Liver (tissue), 9 donors: ENCODE results near the gene TRIM72. TPM values are rescaled to one million over a fixed set of nuclear protein-coding genes. Genes with fewer than 3 reads are reported as not detected.

Experiments
- DNase-seq: peaks from one replicate; pipeline ENCODE4 v3.0.0-alpha.2; 2017; ENCODE audit warnings: low spot score
- H3K27ac ChIP-seq, 2 donors: one replicate each; pipeline ENCODE4 v1.7.0; 2013; ENCODE audit warnings: inconsistent platforms in 2 of 2, low read length in 2 of 2, control low read depth in 1 of 2, low read depth in 1 of 2, mild to moderate bottlenecking in 1 of 2
- H3K27me3 ChIP-seq, 4 donors: one replicate each; pipeline versions ENCODE4 v1.6.1 to v1.7.0; 2013; ENCODE audit warnings: low read length in 3 of 4, inconsistent platforms in 1 of 4, mild to moderate bottlenecking in 1 of 4, moderate library complexity in 1 of 4; ENCODE audit not compliant: control insufficient read depth in 4 of 4, insufficient read depth in 4 of 4
- H3K36me3 ChIP-seq, 4 donors: one replicate each; pipeline versions ENCODE4 v1.6.1 to v1.7.0; 2013; ENCODE audit warnings: low read length in 3 of 4, mild to moderate bottlenecking in 3 of 4, low read depth in 1 of 4, moderate library complexity in 1 of 4; ENCODE audit not compliant: control insufficient read depth in 4 of 4, insufficient read depth in 3 of 4
- H3K4me1 ChIP-seq, 4 donors: one replicate each; pipeline versions ENCODE4 v1.6.1 to v1.7.0; 2013; ENCODE audit warnings: low read length in 3 of 4, mild to moderate bottlenecking in 3 of 4, moderate library complexity in 1 of 4; ENCODE audit not compliant: control insufficient read depth in 4 of 4, insufficient read depth in 4 of 4
- H3K4me3 ChIP-seq, 3 donors: one replicate each; pipeline versions ENCODE4 v1.6.1 to v1.7.0; 2013; ENCODE audit warnings: low read length in 3 of 3, control low read depth in 1 of 3, low read depth in 1 of 3, mild to moderate bottlenecking in 1 of 3
- H3K9ac ChIP-seq, 2 donors: one replicate each; pipeline ENCODE4 v1.7.0; 2013; ENCODE audit warnings: low read length in 2 of 2, mild to moderate bottlenecking in 2 of 2, moderate library complexity in 2 of 2, control low read depth in 1 of 2, low read depth in 1 of 2
- H3K9me3 ChIP-seq, 4 donors: one replicate each; pipeline versions ENCODE4 v1.6.1 to v1.7.0; 2013; ENCODE audit warnings: low read length in 3 of 4; ENCODE audit not compliant: control insufficient read depth in 4 of 4
- ATF3 ChIP-seq: IDR thresholded peaks from 2 replicates; pipeline ENCODE4 v1.6.1; 2016; ENCODE audit warnings: antibody characterized with exemption
- CTCF ChIP-seq: fragments of 150-350 bp; IDR thresholded peaks from 2 replicates; pipeline ENCODE4 v1.5.1; 2017; ENCODE audit warnings: improper control_type of control experiment, low read depth, low read length; ENCODE audit not compliant: missing input control
- EGR1 ChIP-seq, 2 donors: IDR thresholded peaks; 2 replicates each; pipeline ENCODE4 v1.6.1; 2016 to 2018; ENCODE audit warnings: antibody characterized with exemption in 2 of 2, low read depth in 2 of 2
- FOXA1 ChIP-seq: IDR thresholded peaks from 2 replicates; pipeline ENCODE4 v1.6.1; 2016; ENCODE audit warnings: antibody characterized with exemption
- FOXA2 ChIP-seq: IDR thresholded peaks from 2 replicates; pipeline ENCODE4 v1.6.1; 2016; ENCODE audit warnings: antibody characterized with exemption
- GABPA ChIP-seq, 2 donors: IDR thresholded peaks in 1 of 2; conservative IDR thresholded peaks in 1 of 2; 2 replicates each; pipeline ENCODE4 v1.6.1; 2016; ENCODE audit warnings: antibody characterized with exemption in 2 of 2, mild to moderate bottlenecking in 1 of 2, moderate library complexity in 1 of 2
- HNF4G ChIP-seq: IDR thresholded peaks from 2 replicates; pipeline ENCODE4 v1.6.1; 2016; ENCODE audit warnings: antibody characterized with exemption
- JUND ChIP-seq, 2 donors: IDR thresholded peaks; 2 replicates each; pipeline ENCODE4 v1.6.1; 2016; ENCODE audit warnings: antibody characterized with exemption in 2 of 2
- MAX ChIP-seq: IDR thresholded peaks from 2 replicates; pipeline ENCODE4 v1.6.1; 2016; ENCODE audit warnings: antibody characterized with exemption
- NR2F2 ChIP-seq: IDR thresholded peaks from 2 replicates; pipeline ENCODE4 v1.6.1; 2016; ENCODE audit warnings: antibody characterized with exemption
- RXRA ChIP-seq, 2 donors: IDR thresholded peaks; 2 replicates each; pipeline ENCODE4 v1.6.1; 2017 to 2018; ENCODE audit warnings: antibody characterized with exemption in 2 of 2, mild to moderate bottlenecking in 1 of 2
- SP1 ChIP-seq: IDR thresholded peaks from 2 replicates; pipeline ENCODE4 v1.6.1; 2018; ENCODE audit warnings: antibody characterized with exemption, mild to moderate bottlenecking
- TAF1 ChIP-seq: conservative IDR thresholded peaks from 2 replicates; pipeline ENCODE4 v1.6.1; 2016; ENCODE audit warnings: antibody characterized with exemption, mild to moderate bottlenecking
- YY1 ChIP-seq: IDR thresholded peaks from 2 replicates; pipeline ENCODE4 v1.6.1; 2016; ENCODE audit warnings: antibody characterized with exemption, mild to moderate bottlenecking
- ZBTB33 ChIP-seq: IDR thresholded peaks from 2 replicates; pipeline ENCODE4 v1.6.1; 2016; ENCODE audit warnings: antibody characterized with exemption
- WGBS: extraction: QIAGEN DNeasy Blood & Tissue Kit; methylation state at CpG from one replicate; pipeline ENCODE4 v1.1.7; 2013; 5-methylcytosine and 5-hydroxymethylcytosine counted together
- polyA plus RNA-seq, 2 donors: library from polyadenylated mRNA; stranded (reverse) in 1 of 2; unstranded in 1 of 2; fragments of 200-250 nt in 1 of 2; fragments of >200 nt in 1 of 2; fragmentation: Nextera tagmentation in 1 of 2; extraction: Ambion mirVana in 1 of 2; gene quantifications; one replicate each; pipeline versions ENCODE4 v1.2.1 to v1.2.3, GENCODE V29; 2013 to 2015
- total RNA-seq, 2 donors: library from RNA; depleted of rRNA; stranded (reverse); fragments of >200 nt; gene quantifications; one replicate each; pipeline ENCODE4 v1.2.3, GENCODE V29; 2014
- donor health status: healthy.
- donor health status: healthy.
- donor health status: healthy.
- donor health status: healthy.
- donor health status: healthy.

The TRIM72 gene
- total and polyA plus RNA-seq, 4 donors = under 0.01 to 0.10 (median 0.02) TPM; not detected in 1

- H3K9me3 ChIP-seq = no peaks in the 10 kb centered on the region
- no peak overlapping the region for H3K27ac ChIP-seq
- H3K4me3 ChIP-seq = peak overlapping the region in 1 of 3 donors; percentile 41
- H3K27me3 ChIP-seq = peaks cover 0 to 4% (median 2%) of the 10 kb centered on the region in 4 donors
- WGBS = 3% methylated on average over 63 of the region's 63 CpGs
- TF ChIP-seq MAX = no peak
- no peak for TF ChIP-seq CTCF
- TF ChIP-seq JUND (IDR thresholded peaks at IDR 0.05) = no peak
- TF ChIP-seq HNF4G = no peak
- TF ChIP-seq YY1 = no peak
- no peaks in the 10 kb centered on the region for H3K36me3 ChIP-seq
- DNase-seq = no peak
- H3K4me1 ChIP-seq = peaks cover 0 to 26% (median 12%) of the 10 kb centered on the region in 4 donors
- no peak overlapping the region for H3K9ac ChIP-seq
Measured at GRCh38 chr16:31215287-31216162, 1.6 kb downstream of the TRIM72 start.

GRCh38 chr16:31216422-31217135 lies 2.7 kb downstream of the TRIM72 start, which contains the start of gene PYDC1:
TSS of gene PYDC1 (minus strand) at chr16:31217135. CDS start at chr16:31217028, 107 bp downstream.
- TF ChIP-seq EGR1 (IDR thresholded peaks at IDR 0.05; ENCODE audit: low read depth in 2 of 2) (no peak), TAF1 (no peak), FOXA2 (no peak), MAX (no peak), FOXA1 (no peak), ATF3 (no peak), NR2F2 (no peak), JUND (IDR thresholded peaks at IDR 0.05) (no peak)
- Histone ChIP-seq H3K9ac (no peak within 1 kb of the TSS), H3K27ac (no peak within 1 kb of the TSS), H3K27me3 (peaks cover 0 to 4% (median 2%) of the 10 kb centered on the region in 4 donors), H3K36me3 (no peaks in the 10 kb centered on the region), H3K4me1 (peaks cover 0 to 26% (median 12%) of the 10 kb centered on the region in 4 donors), H3K9me3 (no peaks in the 10 kb centered on the region), H3K4me3 (peak within 1 kb of the TSS in 1 of 3 donors; percentile 22)
- WGBS = 6% methylated on average over 52 of the region's 52 CpGs
- DNase-seq = no peak

GRCh38 chr16:31217136-31217530 lies 3.2 kb downstream of the TRIM72 start:
- H3K27me3 ChIP-seq = peaks cover 0 to 4% (median 2%) of the 10 kb centered on the region in 4 donors
- H3K36me3 ChIP-seq = no peaks in the 10 kb centered on the region
- H3K9me3 ChIP-seq = no peaks in the 10 kb centered on the region
- 15% methylated on average over 4 of the region's 4 CpGs for WGBS
- H3K4me1 ChIP-seq = peaks cover 0 to 26% (median 12%) of the 10 kb centered on the region in 4 donors
- no peak for DNase-seq
- H3K9ac ChIP-seq = no peak overlapping the region
- no peak overlapping the region for H3K27ac ChIP-seq
- no peak overlapping the region for H3K4me3 ChIP-seq
- no peak for TF ChIP-seq ZBTB33
- no peak for TF ChIP-seq NR2F2
- no peak for TF ChIP-seq HNF4G
- TF ChIP-seq RXRA (IDR thresholded peaks at IDR 0.05) = no peak
- no peak for TF ChIP-seq ATF3
- TF ChIP-seq SP1 = no peak
- TF ChIP-seq FOXA1 = no peak
- no peak for TF ChIP-seq GABPA (IDR thresholded peaks at IDR 0.05 in 1 of 2, conservative IDR thresholded peaks at IDR 0.05 in 1 of 2)
- no peak for TF ChIP-seq EGR1 (IDR thresholded peaks at IDR 0.05; ENCODE audit: low read depth in 2 of 2)
- no peak for TF ChIP-seq MAX
- TF ChIP-seq TAF1 = no peak
